Bronchial epithelial cell (primary cell): ENCODE measurements around the gene ADD1. TPM values are rescaled to one million over a fixed set of nuclear protein-coding genes. Genes with fewer than 3 reads are reported as not detected.

Experiments
- DNase-seq: peaks from one replicate; pipeline ENCODE4 v3.0.0-alpha.2; 2010; ENCODE audit warnings: low read depth
- FAIRE-seq: peaks from 2 replicates; lab custom pipeline; 2011; peaks lifted over from hg19 to GRCh38; lab: Jason Lieb, UNC
- H3K27me3 ChIP-seq: 2 replicates; pipeline ENCODE4 v1.5.1; 2011; ENCODE audit warnings: low read length; ENCODE audit not compliant: control insufficient read depth, insufficient read depth
- H3K36me3 ChIP-seq: 2 replicates; pipeline ENCODE4 v1.5.1; 2011; ENCODE audit warnings: low read length; ENCODE audit not compliant: control insufficient read depth, insufficient read depth
- H3K4me3 ChIP-seq: 2 replicates; pipeline ENCODE4 v1.5.1; 2011; ENCODE audit warnings: mild to moderate bottlenecking, low read depth, low read length, control low read depth
- CTCF ChIP-seq: IDR thresholded peaks from 2 replicates; pipeline ENCODE4 v1.5.1; 2011; ENCODE audit warnings: mild to moderate bottlenecking, moderate library complexity, low read length, control low read depth, inconsistent platforms; ENCODE audit not compliant: insufficient read depth, severe bottlenecking
- total RNA-seq: library from RNA; depleted of rRNA; stranded (reverse); fragments of >200 nt; gene quantifications from 2 replicates; pipeline ENCODE4 v1.2.1, GENCODE V29; 2014

Gene ADD1
- total RNA-seq, 1 donor from 2014 or later, result 71.9 TPM

GRCh38 chr4:2846172-2846571 is 2.5 kb downstream of the ADD1 start:
- Histone ChIP-seq H3K36me3 (no peaks in the 10 kb centered on the region), H3K27me3 (no peaks in the 10 kb centered on the region), H3K4me3 (no peak overlapping the region)
- no peak for FAIRE-seq
- no peak for DNase-seq
- no peak for TF ChIP-seq CTCF

- DNase-seq, result no peak
- peak; percentile 58 for FAIRE-seq
- Histone ChIP-seq H3K4me3 (no peak overlapping the region), H3K36me3 (no peaks in the 10 kb centered on the region), H3K27me3 (no peaks in the 10 kb centered on the region)
- TF ChIP-seq CTCF, result no peak
Observed at GRCh38 chr4:2847302-2847871, 3.7 kb downstream of the ADD1 start.

GRCh38 chr4:2848449-2848848 is 4.8 kb downstream of the ADD1 start:
- H3K36me3 ChIP-seq, result no peaks in the 10 kb centered on the region
- FAIRE-seq (no peak), DNase-seq (peak; percentile 60)
- H3K27me3 ChIP-seq, result no peaks in the 10 kb centered on the region
- H3K4me3 ChIP-seq, result no peak overlapping the region
- TF ChIP-seq CTCF, result no peak

GRCh38 chr4:2849267-2850152 is 5.9 kb downstream of the ADD1 start:
- H3K4me3 ChIP-seq, result no peak overlapping the region
- H3K27me3 ChIP-seq, result no peaks in the 10 kb centered on the region
- DNase-seq (no peak), FAIRE-seq (no peak)
- TF ChIP-seq CTCF, result no peak
- no peaks in the 10 kb centered on the region for H3K36me3 ChIP-seq

- no peak overlapping the region for H3K4me3 ChIP-seq
- no peak for TF ChIP-seq CTCF
- H3K36me3 ChIP-seq, result peaks cover 2% of the 10 kb centered on the region
- no peak for FAIRE-seq
- H3K27me3 ChIP-seq, result no peaks in the 10 kb centered on the region
- DNase-seq, result no peak
Observed at GRCh38 chr4:2850966-2851798, 7.5 kb downstream of the ADD1 start.
